Measurements from ENCODE around the gene ZBTB5. TPM values are rescaled to one million over a fixed set of nuclear protein-coding genes. Genes with fewer than 3 reads are reported as not detected.

The ZBTB5 gene
- total and polyA plus RNA-seq, 2 of the 13 experiments (the other 11 are each of a cell fraction or from before 2014, with no cell fraction given): 12.5 to 20.5 TPM

DNA sequence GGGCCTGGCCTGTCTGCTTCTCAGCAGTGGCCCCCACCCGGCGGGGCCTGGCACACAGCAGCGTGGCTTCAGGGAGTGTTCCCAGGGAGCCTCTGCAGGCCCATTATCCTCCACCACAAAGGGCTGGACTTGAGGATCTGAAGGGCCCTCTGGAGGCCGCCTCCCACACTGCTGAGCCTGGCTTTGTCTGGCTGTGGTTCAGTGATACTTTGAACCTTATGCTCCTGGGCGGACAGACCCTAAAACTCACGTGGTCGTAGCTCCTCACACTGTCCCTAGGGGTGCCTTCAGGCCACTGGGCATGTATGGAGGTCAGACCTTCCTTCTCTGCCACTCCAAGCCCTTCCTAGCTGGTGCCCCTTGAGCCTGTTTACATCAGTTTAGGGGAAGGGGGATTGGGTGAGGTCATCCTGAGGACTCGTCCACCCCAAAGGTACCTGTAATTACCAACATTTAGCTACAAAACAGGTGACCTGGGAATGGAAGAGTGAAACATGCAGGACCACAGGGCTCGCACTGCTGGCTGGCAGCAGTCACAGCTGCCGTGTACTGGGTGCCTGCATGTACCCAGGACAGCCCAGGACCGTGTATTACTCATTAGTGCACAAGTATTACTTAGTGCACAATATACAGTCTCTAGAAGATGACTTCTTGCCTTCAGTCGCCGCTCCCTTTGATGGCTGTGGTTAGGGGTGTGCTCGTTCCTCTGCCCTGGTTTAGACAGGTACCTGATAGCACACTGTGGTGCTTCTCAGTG, 34.2 kb downstream of the ZBTB5 start (continued):
- TF ChIP-seq ELF3 (CRISPR knock-in tag; IDR thresholded peaks at IDR 0.05) (0 out of 2 replicates have a peak, but pooled peaks have one; percentile 7), RBAK (CRISPR knock-in tag; IDR thresholded peaks at IDR 0.05) (no peak), NONO (IDR thresholded peaks at IDR 0.05) (no peak), NONO (CRISPR knock-in tag; conservative IDR thresholded peaks at IDR 0.05) (0 out of 2 replicates have a peak, but pooled peaks have one; percentile 32), MIXL1 (CRISPR knock-in tag; IDR thresholded peaks at IDR 0.05) (peak; percentile 49; the same call in 1 of the 2 replicates), AGO2 (optimal IDR thresholded peaks at IDR 0.05; ENCODE audit: low read depth, low read length) (peak; percentile 50), KDM5A (IDR thresholded peaks at IDR 0.05; ENCODE audit: borderline replicate concordance, low read length) (no peak), HNF4A (CRISPR knock-in tag; IDR thresholded peaks at IDR 0.05) (peak; percentile 87), ZNF160 (CRISPR knock-in tag; IDR thresholded peaks at IDR 0.05) (no peak), ZNF761 (CRISPR knock-in tag; conservative IDR thresholded peaks at IDR 0.05) (0 out of 2 replicates have a peak, but pooled peaks have one; percentile 38), MZF1 (CRISPR knock-in tag; IDR thresholded peaks at IDR 0.05; ENCODE audit: borderline replicate concordance) (no peak)
- TF ChIP-seq, protein P1, sequence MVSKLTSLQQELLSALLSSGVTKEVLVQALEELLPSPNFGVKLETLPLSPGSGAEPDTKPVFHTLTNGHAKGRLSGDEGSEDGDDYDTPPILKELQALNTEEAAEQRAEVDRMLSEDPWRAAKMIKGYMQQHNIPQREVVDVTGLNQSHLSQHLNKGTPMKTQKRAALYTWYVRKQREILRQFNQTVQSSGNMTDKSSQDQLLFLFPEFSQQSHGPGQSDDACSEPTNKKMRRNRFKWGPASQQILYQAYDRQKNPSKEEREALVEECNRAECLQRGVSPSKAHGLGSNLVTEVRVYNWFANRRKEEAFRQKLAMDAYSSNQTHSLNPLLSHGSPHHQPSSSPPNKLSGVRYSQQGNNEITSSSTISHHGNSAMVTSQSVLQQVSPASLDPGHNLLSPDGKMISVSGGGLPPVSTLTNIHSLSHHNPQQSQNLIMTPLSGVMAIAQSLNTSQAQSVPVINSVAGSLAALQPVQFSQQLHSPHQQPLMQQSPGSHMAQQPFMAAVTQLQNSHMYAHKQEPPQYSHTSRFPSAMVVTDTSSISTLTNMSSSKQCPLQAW (CRISPR knock-in tag; IDR thresholded peaks at IDR 0.05): no peak
- TF ChIP-seq, protein P2, sequence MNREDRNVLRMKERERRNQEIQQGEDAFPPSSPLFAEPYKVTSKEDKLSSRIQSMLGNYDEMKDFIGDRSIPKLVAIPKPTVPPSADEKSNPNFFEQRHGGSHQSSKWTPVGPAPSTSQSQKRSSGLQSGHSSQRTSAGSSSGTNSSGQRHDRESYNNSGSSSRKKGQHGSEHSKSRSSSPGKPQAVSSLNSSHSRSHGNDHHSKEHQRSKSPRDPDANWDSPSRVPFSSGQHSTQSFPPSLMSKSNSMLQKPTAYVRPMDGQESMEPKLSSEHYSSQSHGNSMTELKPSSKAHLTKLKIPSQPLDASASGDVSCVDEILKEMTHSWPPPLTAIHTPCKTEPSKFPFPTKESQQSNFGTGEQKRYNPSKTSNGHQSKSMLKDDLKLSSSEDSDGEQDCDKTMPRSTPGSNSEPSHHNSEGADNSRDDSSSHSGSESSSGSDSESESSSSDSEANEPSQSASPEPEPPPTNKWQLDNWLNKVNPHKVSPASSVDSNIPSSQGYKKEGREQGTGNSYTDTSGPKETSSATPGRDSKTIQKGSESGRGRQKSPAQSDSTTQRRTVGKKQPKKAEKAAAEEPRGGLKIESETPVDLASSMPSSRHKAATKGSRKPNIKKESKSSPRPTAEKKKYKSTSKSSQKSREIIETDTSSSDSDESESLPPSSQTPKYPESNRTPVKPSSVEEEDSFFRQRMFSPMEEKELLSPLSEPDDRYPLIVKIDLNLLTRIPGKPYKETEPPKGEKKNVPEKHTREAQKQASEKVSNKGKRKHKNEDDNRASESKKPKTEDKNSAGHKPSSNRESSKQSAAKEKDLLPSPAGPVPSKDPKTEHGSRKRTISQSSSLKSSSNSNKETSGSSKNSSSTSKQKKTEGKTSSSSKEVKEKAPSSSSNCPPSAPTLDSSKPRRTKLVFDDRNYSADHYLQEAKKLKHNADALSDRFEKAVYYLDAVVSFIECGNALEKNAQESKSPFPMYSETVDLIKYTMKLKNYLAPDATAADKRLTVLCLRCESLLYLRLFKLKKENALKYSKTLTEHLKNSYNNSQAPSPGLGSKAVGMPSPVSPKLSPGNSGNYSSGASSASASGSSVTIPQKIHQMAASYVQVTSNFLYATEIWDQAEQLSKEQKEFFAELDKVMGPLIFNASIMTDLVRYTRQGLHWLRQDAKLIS (CRISPR knock-in tag; IDR thresholded peaks at IDR 0.05): no peak
- TF ChIP-seq, protein P3, sequence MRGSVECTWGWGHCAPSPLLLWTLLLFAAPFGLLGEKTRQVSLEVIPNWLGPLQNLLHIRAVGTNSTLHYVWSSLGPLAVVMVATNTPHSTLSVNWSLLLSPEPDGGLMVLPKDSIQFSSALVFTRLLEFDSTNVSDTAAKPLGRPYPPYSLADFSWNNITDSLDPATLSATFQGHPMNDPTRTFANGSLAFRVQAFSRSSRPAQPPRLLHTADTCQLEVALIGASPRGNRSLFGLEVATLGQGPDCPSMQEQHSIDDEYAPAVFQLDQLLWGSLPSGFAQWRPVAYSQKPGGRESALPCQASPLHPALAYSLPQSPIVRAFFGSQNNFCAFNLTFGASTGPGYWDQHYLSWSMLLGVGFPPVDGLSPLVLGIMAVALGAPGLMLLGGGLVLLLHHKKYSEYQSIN (CRISPR knock-in tag; IDR thresholded peaks at IDR 0.05; ENCODE audit: borderline replicate concordance): no peak
- TF ChIP-seq, protein P4, sequence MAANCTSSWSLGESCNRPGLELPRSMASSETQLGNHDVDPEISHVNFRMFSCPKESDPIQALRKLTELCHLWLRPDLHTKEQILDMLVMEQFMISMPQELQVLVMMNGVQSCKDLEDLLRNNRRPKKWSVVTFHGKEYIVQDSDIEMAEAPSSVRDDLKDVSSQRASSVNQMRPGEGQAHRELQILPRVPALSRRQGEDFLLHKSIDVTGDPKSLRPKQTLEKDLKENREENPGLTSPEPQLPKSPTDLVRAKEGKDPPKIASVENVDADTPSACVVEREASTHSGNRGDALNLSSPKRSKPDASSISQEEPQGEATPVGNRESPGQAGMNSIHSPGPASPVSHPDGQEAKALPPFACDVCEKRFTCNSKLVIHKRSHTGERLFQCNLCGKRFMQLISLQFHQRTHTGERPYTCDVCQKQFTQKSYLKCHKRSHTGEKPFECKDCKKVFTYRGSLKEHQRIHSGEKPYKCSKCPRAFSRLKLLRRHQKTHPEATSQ (CRISPR knock-in tag; IDR thresholded peaks at IDR 0.05; ENCODE audit: borderline replicate concordance): no peak
- TF ChIP-seq, protein P5, sequence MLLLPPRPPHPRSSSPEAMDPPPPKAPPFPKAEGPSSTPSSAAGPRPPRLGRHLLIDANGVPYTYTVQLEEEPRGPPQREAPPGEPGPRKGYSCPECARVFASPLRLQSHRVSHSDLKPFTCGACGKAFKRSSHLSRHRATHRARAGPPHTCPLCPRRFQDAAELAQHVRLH (CRISPR knock-in tag; IDR thresholded peaks at IDR 0.05; ENCODE audit: borderline replicate concordance, low read depth): peak; percentile 82; the same call in 1 of the 2 replicates
- TF ChIP-seq, protein P6, sequence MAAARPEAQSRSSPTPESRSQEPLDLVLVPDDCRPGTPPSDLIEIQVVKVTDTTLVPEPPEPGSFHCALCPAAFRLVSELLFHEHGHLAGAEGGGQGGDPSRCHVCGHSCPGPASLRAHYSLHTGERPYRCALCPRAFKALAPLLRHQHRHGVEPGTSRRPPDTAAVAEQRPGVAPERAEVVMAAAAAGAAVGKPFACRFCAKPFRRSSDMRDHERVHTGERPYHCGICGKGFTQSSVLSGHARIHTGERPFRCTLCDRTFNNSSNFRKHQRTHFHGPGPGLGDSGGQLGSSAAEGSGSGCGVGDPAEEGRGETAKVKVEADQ (CRISPR knock-in tag; IDR thresholded peaks at IDR 0.05; ENCODE audit: borderline replicate concordance): no peak
- TF ChIP-seq, protein P7, sequence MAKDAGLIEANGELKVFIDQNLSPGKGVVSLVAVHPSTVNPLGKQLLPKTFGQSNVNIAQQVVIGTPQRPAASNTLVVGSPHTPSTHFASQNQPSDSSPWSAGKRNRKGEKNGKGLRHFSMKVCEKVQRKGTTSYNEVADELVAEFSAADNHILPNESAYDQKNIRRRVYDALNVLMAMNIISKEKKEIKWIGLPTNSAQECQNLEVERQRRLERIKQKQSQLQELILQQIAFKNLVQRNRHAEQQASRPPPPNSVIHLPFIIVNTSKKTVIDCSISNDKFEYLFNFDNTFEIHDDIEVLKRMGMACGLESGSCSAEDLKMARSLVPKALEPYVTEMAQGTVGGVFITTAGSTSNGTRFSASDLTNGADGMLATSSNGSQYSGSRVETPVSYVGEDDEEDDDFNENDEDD (CRISPR knock-in tag; IDR thresholded peaks at IDR 0.05; ENCODE audit: borderline replicate concordance): no peak; the same call in 1 of the 2 replicates

All from HepG2 (cell line).